Nasal cavity respiratory epithelium epithelial cell of viscerocranial mucosa (primary cell): Measurements from ENCODE around the gene ZNF770. TPM values are rescaled to one million over a fixed set of nuclear protein-coding genes. Genes with fewer than 3 reads are reported as not detected.

Experiments
- total RNA-seq: library from RNA; depleted of rRNA; stranded (reverse); fragments of >200 nt; gene quantifications from 2 replicates; pipeline ENCODE4 v1.2.3, GENCODE V29; 2014

The ZNF770 gene
- 107 and 129 TPM in 2 replicates for total RNA-seq

DNA sequence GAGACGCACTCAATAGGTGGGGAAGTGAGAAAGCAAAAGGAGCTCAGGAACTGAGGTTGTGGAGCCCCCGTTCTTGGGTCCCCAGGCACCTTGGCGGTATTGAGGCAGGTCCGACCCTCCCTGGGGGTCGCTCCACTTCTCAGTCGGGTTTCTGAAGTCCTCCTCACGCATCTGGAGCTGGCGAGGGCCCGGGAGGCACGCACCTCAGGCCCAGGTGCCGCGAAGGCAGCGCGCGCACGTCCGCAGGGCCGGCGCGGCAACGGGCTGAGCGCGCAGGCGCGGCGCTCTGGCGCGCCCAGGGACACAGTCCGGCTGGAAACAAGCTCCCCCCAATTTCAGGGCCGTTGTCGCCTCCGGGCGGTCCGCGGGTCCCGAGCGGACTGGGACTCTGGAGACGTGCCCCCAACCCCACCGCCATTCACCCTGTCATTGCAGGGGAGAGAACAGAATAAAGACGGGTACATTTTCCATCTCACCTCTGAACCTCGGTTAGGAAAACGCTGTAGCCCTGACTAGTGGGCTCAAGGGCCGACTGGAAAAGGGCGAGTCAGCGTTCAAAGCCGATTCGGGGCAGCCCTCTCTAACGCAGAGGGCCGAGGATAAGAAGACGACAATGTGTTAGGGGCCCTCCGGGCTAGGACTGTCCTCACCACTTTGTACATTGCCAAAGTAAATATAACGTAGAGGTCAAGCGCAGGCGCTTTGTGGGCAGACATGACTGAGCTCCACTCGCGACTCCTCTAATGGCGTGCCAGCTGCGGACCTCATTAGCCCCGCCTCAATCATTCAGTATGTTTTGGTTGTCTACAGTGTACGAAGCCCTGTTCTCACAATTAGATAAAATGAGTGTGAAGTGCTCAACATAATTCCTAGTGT lies at the start of gene ZNF770:
Gene ZNF770 (minus strand): TSS at position 261 of the 876 bp plus-strand sequence. CDS start 4,853 bp downstream, outside the sequence.

GRCh38 chr15:34969340-34970097 lies 18.6 kb downstream of the ZNF770 start, which contains the start of gene AQR:
AQR (minus strand) TSS chr15:34969742; CDS start chr15:34969613, 129 bp downstream.

Other genes with a start within 250 kb of the ZNF770 start
- gene GJD2, start 233.3 kb downstream of the ZNF770 start, total RNA-seq, result not detected in 2 replicates
- not detected in 2 replicates for gene ACTC1, start 192.7 kb downstream of the ZNF770 start, total RNA-seq
- 17.1 and 26.3 TPM in 2 replicates for gene AQR, start 18.5 kb downstream of the ZNF770 start, total RNA-seq
- 0.07 TPM in 1 of 2 replicates, not detected in the other for gene NANOGP8, start 97.0 kb upstream of the ZNF770 start, total RNA-seq